GM18873 (cell line): ENCODE measurements around the gene RASSF4.
"Not testable (repeated sequence)": the region's sequence is repeated elsewhere in the genome, so short reads cannot be mapped to it uniquely, and the experiment has no call there.

ENCODE experiments used
- ATAC-seq: cut with Tn5 transposase; IDR thresholded peaks from one replicate; pipeline ENCODE4 v1.9.1; 2021; ENCODE audit warnings: mild to moderate bottlenecking, moderate library complexity, moderate number of reproducible peaks; ENCODE audit not compliant: unreplicated experiment, low FRiP score

The RASSF4 gene

GRCh38 chr10:45000752-45001380 is 41.3 kb downstream of the RASSF4 start, which contains the start of gene ZNF22:
Gene ZNF22, plus strand, starts transcription at chr10:45000923. Its CDS starts 2,446 bp downstream, at chr10:45003369.
- peak; percentile 46 for ATAC-seq

DNA sequence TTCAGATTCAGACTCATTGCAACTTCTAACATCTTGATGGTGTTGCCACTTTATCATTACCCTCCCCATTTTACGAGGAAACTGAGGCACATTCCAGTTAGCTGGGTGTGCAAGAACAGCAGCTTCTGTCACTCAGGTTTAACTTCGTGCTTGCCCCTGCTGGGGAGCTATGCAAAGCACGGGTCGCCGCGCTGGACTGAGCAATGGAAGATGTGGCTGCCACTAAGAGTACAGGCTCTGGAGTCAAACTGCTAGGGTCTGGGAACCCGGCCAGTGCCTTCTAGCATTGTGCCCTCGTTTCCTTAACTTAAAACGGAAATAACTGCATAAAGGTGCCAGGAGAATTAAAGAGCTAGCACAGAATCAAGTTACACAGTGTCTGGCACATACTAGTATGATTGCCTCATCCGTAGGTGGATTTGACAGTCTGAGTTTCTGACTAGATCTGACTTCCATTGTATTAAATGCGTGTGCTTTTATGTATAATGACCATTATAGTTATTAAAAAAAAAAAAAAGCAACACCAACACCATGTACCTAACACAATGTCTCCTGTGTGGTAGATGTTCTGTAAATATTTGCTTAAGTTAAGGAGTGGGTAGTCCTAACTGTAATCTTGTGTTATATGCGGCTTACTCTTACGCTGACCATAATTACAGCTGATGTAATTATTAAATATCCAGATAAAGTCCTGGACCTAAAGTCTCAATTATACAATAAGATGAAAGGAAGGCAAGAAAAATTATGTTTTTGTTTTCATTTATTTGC is 42.0 kb downstream of the RASSF4 start:
- peak; percentile 70 for ATAC-seq

DNA sequence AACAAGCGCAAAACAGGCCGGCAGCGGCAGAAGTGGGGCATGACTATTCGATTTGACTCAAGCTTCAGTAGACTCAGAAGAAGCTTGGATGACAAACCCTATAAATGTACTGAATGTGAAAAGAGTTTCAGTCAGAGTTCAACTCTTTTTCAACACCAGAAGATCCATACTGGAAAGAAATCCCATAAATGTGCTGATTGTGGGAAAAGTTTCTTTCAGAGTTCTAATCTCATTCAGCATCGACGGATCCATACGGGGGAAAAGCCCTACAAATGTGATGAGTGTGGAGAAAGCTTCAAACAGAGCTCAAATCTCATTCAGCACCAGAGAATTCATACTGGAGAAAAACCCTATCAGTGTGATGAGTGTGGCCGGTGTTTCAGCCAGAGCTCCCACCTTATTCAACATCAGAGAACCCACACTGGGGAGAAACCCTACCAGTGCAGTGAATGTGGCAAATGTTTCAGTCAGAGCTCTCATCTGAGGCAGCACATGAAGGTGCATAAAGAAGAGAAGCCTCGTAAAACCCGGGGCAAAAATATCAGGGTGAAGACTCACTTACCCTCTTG is 43.9 kb downstream of the RASSF4 start:
- no peak for ATAC-seq

DNA sequence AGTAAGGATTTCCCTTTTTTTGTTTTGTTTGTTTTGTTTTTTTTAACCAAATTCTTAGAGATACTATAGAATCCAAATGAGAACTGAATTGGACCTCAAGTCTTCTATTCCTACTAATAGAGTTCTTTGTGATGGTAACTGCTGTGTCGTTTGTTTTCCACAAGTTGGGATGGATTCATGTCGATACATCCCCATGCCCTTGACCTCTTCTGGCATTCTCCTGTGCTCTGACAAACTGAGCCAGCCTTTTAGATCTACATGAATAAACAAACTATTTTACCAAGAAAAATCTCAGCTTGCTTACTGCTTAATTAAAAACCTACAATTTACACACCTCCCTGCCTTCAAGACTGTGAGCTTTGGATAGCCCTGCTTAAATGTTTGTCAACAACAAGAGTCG is 45.1 kb downstream of the RASSF4 start:
- ATAC-seq, result no peak

DNA sequence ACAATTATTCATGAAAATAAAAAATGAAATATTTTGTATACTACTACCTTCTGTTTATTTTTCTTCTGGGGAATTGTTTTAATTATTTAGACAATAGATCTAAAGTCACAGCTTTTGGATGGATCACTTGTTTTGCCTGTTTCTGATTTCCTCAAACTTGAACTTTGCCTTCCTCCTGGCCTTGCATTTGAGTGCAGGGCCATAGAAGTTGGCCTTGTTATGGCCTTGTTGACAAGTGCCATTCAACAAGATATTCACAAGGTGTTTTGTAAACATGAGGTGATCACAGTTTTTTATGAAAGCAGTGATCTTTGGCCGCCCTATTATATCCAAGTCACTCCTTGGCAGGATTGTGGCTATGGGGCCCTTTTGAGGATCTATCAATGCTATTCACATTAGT is 45.7 kb downstream of the RASSF4 start:
- ATAC-seq, result no peak

- no peak for ATAC-seq
Measured at GRCh38 chr10:45006276-45007030, 46.9 kb downstream of the RASSF4 start.

DNA sequence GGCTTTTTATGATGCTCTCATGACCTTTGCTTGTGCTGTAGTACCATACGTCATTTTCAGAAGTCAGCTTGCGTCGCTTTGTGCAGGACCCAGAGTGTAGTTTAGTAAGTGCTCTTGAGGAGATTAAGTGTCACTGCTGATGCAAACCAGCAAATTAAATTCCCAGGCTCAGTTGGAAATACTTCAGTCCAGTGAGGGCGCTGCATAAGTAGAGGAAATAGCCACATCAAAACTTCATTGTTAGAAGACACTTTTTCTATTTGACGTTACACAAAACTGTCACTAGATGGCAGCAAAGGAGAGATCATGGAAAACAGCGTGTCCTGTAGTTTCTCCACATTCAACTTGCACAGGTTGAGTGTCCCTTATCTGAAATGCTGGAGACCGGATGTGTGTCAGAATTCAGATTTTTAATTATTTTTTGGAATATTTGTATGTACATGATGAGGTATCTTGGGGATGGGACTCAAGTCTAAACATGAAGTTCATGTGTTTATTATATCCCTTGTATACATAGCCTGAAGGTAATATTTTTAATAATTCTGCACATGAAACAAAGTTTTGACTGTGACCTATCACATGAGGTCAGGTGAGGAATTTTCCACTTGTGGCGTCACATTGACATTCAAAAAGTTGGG is 49.0 kb downstream of the RASSF4 start:
- ATAC-seq, result peak; percentile 71

DNA sequence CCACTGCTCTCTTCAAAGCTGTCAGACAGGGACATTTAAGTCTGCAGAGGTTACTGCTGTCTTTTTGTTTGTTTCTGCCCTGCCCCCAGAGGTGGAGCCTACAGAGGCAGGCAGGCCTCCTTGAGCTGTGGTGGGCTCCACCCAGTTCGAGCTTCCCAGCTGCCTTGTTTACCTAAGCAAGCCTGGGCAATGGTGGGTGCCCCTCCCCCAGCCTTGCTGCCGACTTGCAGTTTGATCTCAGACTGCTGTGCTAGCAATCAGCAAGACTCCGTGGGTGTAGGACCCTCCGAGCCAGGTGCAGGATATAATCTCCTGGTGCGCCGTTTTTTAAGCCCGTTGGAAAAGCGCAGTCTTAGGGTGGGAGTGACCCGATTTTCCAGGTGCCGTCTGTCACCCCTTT is 55.0 kb downstream of the RASSF4 start:
- not testable (repeated sequence) for ATAC-seq

GRCh38 chr10:45015590-45015989 is 56.0 kb downstream of the RASSF4 start:
- ATAC-seq, result no peak

- ATAC-seq, result no peak
Measured at GRCh38 chr10:45023426-45023825, 63.8 kb downstream of the RASSF4 start.

GRCh38 chr10:45034301-45034700 is 74.7 kb downstream of the RASSF4 start:
- no peak for ATAC-seq

DNA sequence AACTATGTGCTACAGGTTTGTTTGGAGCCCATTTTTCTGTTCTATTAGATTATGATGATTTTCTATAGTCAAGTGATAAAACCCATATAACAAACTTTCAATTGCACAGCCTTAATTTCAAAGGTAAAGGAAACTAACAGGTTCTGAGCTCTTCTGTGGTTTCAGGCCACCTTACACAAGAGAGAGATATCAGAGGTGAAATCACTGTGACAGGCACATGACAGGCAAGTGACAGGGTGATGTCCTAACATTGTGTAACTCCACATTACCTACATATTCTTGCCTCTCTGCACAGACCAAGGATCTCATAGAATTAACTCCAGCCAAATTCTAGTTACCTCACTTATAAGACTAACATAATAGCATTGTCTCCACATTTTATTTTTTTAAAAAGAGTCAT is 76.1 kb downstream of the RASSF4 start:
- ATAC-seq, result no peak

GRCh38 chr10:45040921-45041542 is 81.4 kb downstream of the RASSF4 start:
- no peak for ATAC-seq

GRCh38 chr10:45044290-45044689 is 84.7 kb downstream of the RASSF4 start:
- no peak for ATAC-seq
